ENCODE measurements around the gene EIF2B2. TPM values are rescaled to one million over a fixed set of nuclear protein-coding genes. Genes with fewer than 3 reads are reported as not detected.

EIF2B2 gene
- total RNA-seq, 2 donors from 2014 or later: 32.7 to 39.8 TPM

DNA sequence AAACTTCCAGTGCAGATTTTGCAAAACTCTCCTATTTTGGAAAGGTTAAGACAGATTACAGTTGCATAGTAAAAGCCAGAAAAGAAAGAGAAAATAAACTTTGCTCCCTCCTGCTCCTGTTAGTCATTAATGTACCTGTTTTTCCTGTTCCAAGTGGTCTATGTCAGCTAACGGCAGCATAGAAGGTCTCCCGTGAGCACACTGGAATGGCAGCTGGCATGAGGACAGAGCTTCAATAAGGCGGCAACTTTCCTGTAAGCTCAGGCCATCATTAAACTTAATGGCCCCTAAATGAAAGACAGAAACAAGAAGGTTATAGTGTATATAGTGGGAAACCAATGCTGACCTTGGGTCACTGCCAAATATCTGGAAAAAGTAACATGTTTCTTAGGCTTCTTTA is 16.0 kb downstream of the EIF2B2 start:
- TF ChIP-seq, protein P1, sequence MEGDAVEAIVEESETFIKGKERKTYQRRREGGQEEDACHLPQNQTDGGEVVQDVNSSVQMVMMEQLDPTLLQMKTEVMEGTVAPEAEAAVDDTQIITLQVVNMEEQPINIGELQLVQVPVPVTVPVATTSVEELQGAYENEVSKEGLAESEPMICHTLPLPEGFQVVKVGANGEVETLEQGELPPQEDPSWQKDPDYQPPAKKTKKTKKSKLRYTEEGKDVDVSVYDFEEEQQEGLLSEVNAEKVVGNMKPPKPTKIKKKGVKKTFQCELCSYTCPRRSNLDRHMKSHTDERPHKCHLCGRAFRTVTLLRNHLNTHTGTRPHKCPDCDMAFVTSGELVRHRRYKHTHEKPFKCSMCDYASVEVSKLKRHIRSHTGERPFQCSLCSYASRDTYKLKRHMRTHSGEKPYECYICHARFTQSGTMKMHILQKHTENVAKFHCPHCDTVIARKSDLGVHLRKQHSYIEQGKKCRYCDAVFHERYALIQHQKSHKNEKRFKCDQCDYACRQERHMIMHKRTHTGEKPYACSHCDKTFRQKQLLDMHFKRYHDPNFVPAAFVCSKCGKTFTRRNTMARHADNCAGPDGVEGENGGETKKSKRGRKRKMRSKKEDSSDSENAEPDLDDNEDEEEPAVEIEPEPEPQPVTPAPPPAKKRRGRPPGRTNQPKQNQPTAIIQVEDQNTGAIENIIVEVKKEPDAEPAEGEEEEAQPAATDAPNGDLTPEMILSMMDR (IDR thresholded peaks at IDR 0.05): no peak
- DNase-seq (ENCODE audit: low spot score) (no peak), ATAC-seq (ENCODE audit: insufficient number of reproducible peaks, low FRiP score, low read depth) (no peak)
- H3K27me3 ChIP-seq (replicated peaks; ENCODE audit: insufficient read depth): no peaks in the 10 kb centered on the region
- no peak overlapping the region for H3K4me3 ChIP-seq
- H3K36me3 ChIP-seq: peaks cover 51% of the 10 kb centered on the region
- H3K4me1 ChIP-seq (ENCODE audit: control insufficient read depth in 1 of 2, low read depth in 2 of 2): no peaks in the 10 kb centered on the region
- H3K9me3 ChIP-seq: no peaks in the 10 kb centered on the region
- no peak overlapping the region for H3K27ac ChIP-seq

DNA sequence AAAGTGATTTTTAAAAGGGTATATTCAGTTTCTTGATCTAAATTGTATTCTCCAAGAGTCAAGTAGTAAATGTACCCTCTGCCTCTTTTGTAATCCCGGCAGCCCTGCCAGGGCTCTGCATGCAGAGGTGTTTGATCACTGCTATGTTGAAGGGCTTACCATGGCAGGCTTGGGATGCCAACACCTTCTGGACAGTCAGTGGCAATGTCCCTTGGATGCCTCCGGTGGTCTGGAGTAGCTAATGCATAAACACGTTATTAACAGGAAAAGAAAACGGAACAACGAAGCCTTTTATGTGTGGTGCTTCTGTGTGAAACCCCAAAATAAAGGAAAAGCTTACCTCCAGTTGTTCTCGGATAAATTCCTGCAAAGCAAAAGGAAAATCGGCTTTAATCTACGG is 19.9 kb downstream of the EIF2B2 start:
- Histone ChIP-seq H3K4me3 (no peak overlapping the region), H3K4me1 (ENCODE audit: control insufficient read depth in 1 of 2, low read depth in 2 of 2) (no peaks in the 10 kb centered on the region), H3K27me3 (replicated peaks; ENCODE audit: insufficient read depth) (no peaks in the 10 kb centered on the region), H3K9me3 (no peaks in the 10 kb centered on the region), H3K27ac (no peak overlapping the region), H3K36me3 (peaks cover 38% of the 10 kb centered on the region)
- no peak for DNase-seq (ENCODE audit: low spot score)
- TF ChIP-seq, protein P1 (IDR thresholded peaks at IDR 0.05): peak; percentile 40
- no peak for ATAC-seq (ENCODE audit: insufficient number of reproducible peaks, low FRiP score, low read depth)

DNA sequence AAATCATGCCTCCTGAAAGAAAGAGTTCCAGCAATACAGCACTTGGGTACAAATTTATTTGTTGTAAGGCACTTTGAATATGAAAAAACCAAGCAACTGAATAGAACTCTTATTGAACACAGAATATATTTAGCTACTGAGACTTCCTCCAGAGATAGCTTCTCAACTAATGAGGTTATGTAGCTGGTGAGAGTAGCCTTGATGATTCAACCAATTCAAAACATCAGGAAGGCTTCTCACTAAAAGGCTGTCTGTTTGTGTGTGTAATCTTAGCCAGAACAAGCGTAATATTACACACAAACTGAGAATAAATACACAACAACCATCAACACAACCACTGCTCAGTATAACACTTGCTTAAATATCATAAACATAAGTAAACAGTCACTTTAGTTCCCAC is 20.4 kb downstream of the EIF2B2 start:
- TF ChIP-seq, protein P1 (IDR thresholded peaks at IDR 0.05): no peak
- Histone ChIP-seq H3K27me3 (replicated peaks; ENCODE audit: insufficient read depth) (no peaks in the 10 kb centered on the region), H3K4me3 (no peak overlapping the region), H3K36me3 (peaks cover 36% of the 10 kb centered on the region), H3K4me1 (ENCODE audit: control insufficient read depth in 1 of 2, low read depth in 2 of 2) (no peaks in the 10 kb centered on the region), H3K27ac (no peak overlapping the region), H3K9me3 (no peaks in the 10 kb centered on the region)
- DNase-seq (ENCODE audit: low spot score) (no peak), ATAC-seq (ENCODE audit: insufficient number of reproducible peaks, low FRiP score, low read depth) (no peak)

DNA sequence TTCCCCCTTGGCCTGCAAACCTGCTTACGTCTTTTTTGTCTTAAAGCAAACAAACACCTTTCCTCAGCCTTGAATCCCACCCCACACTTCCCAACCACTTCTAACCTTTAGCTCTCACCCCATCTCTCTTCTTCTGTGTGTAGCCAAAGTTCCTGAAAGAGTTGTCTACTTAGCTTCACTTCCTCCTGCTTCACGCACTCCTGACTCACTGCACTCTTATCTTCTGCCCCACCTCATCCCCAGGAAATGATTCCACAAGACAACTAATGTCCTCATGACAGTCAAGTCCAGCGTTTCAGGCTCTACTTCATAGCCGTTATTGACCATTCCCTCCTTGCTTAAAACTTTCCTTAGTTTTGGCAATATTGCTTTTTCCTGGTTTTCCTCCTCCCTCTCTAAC is 22.4 kb downstream of the EIF2B2 start:
- TF ChIP-seq, protein P1 (IDR thresholded peaks at IDR 0.05): no peak
- Histone ChIP-seq H3K4me1 (ENCODE audit: control insufficient read depth in 1 of 2, low read depth in 2 of 2) (no peaks in the 10 kb centered on the region), H3K36me3 (peaks cover 23% of the 10 kb centered on the region), H3K9me3 (no peaks in the 10 kb centered on the region), H3K27me3 (replicated peaks; ENCODE audit: insufficient read depth) (no peaks in the 10 kb centered on the region), H3K4me3 (no peak overlapping the region), H3K27ac (no peak overlapping the region)
- ATAC-seq (ENCODE audit: insufficient number of reproducible peaks, low FRiP score, low read depth): no peak
- no peak for DNase-seq (ENCODE audit: low spot score)

DNA sequence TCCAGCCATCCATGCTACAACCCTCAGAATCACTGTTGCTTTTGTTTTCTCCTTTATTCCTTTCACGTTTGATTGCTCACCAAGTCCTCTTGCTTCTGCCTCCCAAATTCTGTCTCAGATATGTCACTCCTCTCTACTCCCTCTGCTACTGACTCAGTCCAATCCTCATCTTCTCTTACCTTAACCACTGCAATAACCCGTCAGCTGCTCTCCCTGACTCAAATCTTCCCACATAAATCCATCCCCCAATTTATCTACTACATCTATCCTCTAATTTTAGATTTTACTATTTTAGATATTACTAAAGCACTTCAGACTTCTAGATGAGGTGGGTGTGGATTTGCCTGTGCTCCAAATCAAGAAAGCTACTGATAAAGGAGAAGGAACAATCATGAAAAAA is 23.2 kb downstream of the EIF2B2 start:
- peaks cover 18% of the 10 kb centered on the region for H3K36me3 ChIP-seq
- no peaks in the 10 kb centered on the region for H3K9me3 ChIP-seq
- ATAC-seq (ENCODE audit: insufficient number of reproducible peaks, low FRiP score, low read depth) (no peak), DNase-seq (ENCODE audit: low spot score) (no peak)
- TF ChIP-seq, protein P1 (IDR thresholded peaks at IDR 0.05): no peak
- H3K27me3 ChIP-seq (replicated peaks; ENCODE audit: insufficient read depth): no peaks in the 10 kb centered on the region
- H3K27ac ChIP-seq: no peak overlapping the region
- no peaks in the 10 kb centered on the region for H3K4me1 ChIP-seq (ENCODE audit: control insufficient read depth in 1 of 2, low read depth in 2 of 2)
- no peak overlapping the region for H3K4me3 ChIP-seq
